GM18520 (cell line): ENCODE results near the gene ATG9A.
"Not testable (repeated sequence)": the region's sequence is repeated elsewhere in the genome, so short reads cannot be mapped to it uniquely, and the experiment has no call there.

Experiments used
- ATAC-seq: cut with Tn5 transposase; IDR thresholded peaks from one replicate; pipeline ENCODE4 v1.9.1; 2021; ENCODE audit not compliant: unreplicated experiment

Gene ATG9A

GRCh38 chr2:219207134-219207883, 22.1 kb downstream of the ATG9A start:
- ATAC-seq = no peak

GRCh38 chr2:219206328-219207133, 22.9 kb downstream of the ATG9A start, which contains the start of gene ZFAND2B:
ZFAND2B (plus strand) TSS chr2:219206782; CDS start chr2:219206988, 206 bp downstream.
- ATAC-seq = peak; percentile 98

- no peak for ATAC-seq
These were observed 23.5 kb downstream of the ATG9A start for GRCh38 chr2:219205981-219206327.

GRCh38 chr2:219205165-219205538, 24.3 kb downstream of the ATG9A start:
- ATAC-seq = no peak

- no peak for ATAC-seq
These were observed 24.8 kb downstream of the ATG9A start for GRCh38 chr2:219204425-219205164.

GRCh38 chr2:219201331-219201730, 28.1 kb downstream of the ATG9A start:
- ATAC-seq = not testable (repeated sequence)

- not testable (repeated sequence) for ATAC-seq
These were observed 28.7 kb downstream of the ATG9A start for GRCh38 chr2:219200502-219201326.

- no peak for ATAC-seq
These were observed 29.8 kb downstream of the ATG9A start for GRCh38 chr2:219199470-219200211.

GRCh38 chr2:219198974-219199373, 30.5 kb downstream of the ATG9A start:
- ATAC-seq = no peak

GRCh38 chr2:219197388-219197787, 32.0 kb downstream of the ATG9A start:
- no peak for ATAC-seq

- no peak for ATAC-seq
These were observed 42.5 kb downstream of the ATG9A start for GRCh38 chr2:219186754-219187456.

GRCh38 chr2:219184121-219184520, 45.3 kb downstream of the ATG9A start:
- ATAC-seq = no peak

GRCh38 chr2:219183151-219183772, 46.2 kb downstream of the ATG9A start:
- ATAC-seq = no peak

GRCh38 chr2:219182331-219183150, 46.9 kb downstream of the ATG9A start:
- no peak for ATAC-seq

GRCh38 chr2:219181531-219181930, 47.9 kb downstream of the ATG9A start:
- ATAC-seq = no peak

GRCh38 chr2:219180961-219181360, 48.5 kb downstream of the ATG9A start:
- ATAC-seq = no peak

GRCh38 chr2:219179601-219180465, 49.6 kb downstream of the ATG9A start:
- ATAC-seq = no peak
